HG03159 (cell line): ENCODE results near the gene ATXN7L1.

ENCODE experiments used
- ATAC-seq: cut with Tn5 transposase; IDR thresholded peaks from one replicate; pipeline ENCODE4 v1.9.1; 2021; ENCODE audit warnings: mild to moderate bottlenecking, moderate library complexity; ENCODE audit not compliant: unreplicated experiment

ATXN7L1 gene

DNA sequence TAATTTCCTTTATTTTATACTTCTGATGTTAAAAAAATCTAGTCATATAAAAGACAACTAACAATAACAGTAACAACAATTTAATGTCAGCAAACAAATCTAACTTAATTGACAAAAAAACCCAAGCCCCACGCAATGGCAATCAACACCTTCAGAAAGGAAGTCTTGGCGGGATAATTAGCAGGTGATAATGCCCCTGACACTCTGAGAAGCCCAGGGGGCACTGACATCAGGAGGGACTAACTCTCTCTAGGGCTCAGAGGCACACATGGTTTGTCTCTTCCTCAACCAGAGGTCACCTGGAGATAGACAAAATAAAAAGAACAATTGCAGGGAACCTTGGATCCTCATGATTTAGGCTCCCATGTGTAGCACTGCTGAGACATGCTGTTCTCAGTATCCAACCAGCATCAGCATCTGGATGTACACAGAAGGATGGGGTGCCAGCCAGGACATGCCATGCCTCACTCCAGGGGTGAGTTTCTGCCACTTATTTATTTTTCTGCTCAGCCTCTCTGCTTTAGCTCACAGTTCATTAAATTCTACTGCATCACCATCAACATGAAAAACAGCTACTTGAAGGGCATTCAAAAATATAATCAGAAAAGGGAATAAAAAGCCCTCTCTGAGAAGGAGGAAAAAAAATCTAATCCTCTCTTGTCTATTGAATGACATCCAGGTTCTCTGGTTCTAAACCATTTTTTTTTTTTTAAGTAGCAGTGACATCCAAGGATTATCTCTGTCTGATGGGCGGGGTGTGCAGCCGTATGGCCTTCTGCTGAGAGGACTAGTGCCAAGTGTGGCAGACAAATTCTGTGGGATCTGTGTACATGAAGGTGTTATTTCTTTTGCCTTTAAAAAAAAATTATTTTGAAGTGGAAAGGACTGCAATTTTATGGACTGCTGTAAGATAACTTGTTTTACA lies 96.3 kb downstream of the ATXN7L1 start:
- no peak for ATAC-seq

DNA sequence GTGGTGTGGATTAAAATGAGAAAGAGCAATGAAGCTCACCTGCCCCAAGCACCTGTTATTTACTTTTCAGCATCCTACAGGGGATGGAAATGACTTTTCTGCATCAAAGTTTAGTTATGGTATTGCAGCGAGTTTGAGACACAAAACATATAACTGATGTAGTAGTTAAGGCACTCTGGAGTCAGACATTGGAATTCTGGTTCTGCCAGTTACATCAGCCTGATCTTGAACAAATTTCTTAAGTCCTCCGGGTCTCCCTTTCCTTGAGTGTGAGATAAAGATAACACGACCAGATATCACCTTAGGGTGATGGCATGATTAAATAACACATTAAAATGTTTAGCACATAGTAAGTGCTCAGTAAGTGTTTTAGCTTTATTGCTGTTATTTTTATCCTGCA lies 97.4 kb downstream of the ATXN7L1 start:
- no peak for ATAC-seq

DNA sequence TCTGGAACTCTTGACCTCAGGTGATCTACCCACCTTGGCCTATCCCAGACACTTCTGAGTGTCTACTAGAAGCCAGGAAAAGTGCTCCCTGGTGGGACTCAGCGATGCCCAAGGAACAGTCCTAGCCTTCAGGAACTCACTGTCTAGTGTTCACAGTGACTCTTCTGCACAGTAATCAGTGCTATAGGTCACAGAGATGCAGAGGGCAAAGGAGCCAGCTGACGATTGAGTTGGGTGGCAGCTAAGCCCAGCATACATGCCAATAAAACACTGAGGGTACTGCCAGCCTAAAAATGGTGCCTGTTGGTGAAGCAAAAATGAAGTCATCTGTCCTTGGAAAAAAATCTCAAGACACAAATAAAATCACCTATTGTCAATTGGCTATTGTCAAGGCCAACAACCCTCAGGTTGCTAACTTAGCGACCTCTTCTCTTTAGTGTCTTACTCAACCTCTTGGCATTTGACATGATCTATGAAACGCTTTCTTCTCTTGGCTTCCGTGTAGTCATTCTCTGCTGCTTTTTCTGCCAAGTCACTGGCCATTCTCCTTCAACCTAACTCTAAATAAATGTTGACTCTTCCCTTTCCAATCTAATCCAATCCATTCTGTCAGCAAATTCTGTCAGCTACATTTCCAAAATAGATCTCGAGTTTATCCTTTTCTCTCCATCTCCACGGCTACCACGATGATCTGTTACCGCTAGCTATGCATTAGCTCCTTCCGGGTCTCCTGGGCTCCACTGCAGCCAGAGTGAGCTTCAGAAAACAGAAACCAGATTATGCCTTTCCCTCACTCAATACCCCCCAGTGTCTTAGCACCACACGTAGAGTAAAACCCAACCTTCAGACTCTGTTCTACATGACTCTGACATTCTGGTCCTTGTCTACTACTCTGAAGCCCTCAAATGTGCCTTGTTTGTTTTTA lies 99.2 kb downstream of the ATXN7L1 start:
- no peak for ATAC-seq

GRCh38 chr7:105776068-105776790 lies 100.2 kb downstream of the ATXN7L1 start:
- ATAC-seq, result no peak

- ATAC-seq, result no peak
Measured at GRCh38 chr7:105775580-105775979, 100.8 kb downstream of the ATXN7L1 start.

DNA sequence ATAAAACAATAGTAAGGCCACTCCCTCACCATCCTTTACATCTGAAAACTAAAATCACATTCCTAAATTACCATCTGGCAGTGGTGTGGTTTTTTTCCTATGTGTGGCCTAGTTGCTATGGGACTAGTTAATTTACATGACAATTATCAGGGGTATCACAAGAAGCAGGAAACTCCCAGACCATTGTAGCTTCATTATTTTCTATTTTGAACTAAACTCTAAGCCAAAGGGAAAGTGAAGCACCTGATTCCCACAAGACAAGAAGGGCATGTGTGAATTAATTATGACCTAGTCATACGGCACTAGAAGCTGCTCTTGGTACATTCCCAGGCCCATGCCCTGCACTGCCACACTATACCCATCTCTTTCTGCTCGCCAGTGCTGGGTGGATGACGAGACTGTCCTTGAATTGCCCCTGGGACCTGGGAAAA lies 103.4 kb downstream of the ATXN7L1 start:
- ATAC-seq, result no peak

GRCh38 chr7:105769901-105770628 lies 106.3 kb downstream of the ATXN7L1 start:
- ATAC-seq, result no peak

GRCh38 chr7:105768898-105769507 lies 107.4 kb downstream of the ATXN7L1 start:
- ATAC-seq, result no peak

DNA sequence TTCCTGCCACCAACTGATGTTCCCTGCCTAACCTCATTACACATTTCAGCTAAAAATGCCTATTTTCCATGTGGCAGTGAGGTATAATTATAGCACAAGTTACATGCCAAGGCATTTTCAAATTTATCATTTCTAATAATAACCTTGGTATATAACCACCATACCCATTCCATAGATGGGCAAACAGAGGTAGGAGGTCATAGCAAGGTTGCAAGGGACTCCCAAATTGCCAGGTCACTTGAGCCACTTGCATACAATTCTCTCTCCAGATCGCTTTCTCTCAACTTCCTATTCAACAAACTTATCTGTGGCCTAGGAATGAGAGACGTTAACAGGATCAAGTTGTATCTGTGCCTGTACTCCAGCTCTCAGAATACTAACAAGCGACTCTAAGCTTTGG lies 108.3 kb downstream of the ATXN7L1 start:
- no peak for ATAC-seq

DNA sequence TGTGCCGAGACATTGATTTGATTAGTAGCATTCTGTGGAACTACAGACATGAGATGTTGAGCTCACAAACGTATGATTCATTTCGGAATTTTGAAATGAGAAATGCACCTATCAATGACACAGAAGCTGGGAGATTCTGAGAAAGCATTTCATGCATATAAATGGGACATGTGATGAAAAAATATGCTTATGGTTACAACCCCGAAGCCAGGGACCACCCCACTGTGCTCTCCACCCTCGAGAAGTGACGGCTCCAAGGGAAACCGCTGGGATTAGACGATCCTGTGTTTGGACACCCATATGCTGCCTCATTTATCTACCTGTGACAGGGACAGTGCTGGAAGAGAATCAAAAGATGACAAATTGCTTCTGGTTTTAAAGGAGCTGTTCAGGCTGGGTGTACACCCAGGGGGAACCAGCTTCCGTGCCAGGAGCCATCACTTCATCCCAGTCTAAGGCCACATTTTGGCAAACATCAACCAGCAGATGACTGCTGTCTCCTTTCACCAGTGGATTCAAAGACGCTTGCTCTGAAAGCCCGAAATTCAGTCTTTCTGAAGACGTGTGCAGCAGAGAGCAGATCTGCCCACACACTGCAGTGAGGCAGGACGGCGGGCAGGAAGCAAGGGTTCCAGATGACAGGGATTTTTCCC lies 109.9 kb downstream of the ATXN7L1 start:
- ATAC-seq, result no peak

DNA sequence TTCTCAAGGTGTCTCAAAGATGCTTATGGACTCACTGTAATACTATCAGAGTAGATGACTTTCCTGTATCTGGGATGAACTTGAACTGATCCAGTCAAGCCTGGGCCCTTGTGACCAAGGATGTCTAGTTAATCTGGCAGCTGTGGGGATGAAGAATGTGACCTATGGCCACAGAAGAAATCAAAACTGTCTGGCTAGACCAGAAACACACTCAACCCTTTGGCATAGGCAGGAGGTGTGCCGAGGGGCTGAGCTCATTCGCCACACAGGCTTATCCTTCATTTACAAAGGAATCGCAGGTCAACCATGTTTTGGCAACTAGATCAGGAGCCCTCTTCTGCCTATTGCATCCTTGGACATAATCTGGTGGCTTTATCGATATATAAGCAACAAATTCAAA lies 110.6 kb downstream of the ATXN7L1 start:
- no peak for ATAC-seq

- ATAC-seq, result no peak
Measured at GRCh38 chr7:105764506-105764905, 111.9 kb downstream of the ATXN7L1 start.

GRCh38 chr7:105760551-105761447 lies 115.6 kb downstream of the ATXN7L1 start:
- ATAC-seq, result no peak

- ATAC-seq, result no peak
Measured at GRCh38 chr7:105759670-105760550, 116.5 kb downstream of the ATXN7L1 start.

DNA sequence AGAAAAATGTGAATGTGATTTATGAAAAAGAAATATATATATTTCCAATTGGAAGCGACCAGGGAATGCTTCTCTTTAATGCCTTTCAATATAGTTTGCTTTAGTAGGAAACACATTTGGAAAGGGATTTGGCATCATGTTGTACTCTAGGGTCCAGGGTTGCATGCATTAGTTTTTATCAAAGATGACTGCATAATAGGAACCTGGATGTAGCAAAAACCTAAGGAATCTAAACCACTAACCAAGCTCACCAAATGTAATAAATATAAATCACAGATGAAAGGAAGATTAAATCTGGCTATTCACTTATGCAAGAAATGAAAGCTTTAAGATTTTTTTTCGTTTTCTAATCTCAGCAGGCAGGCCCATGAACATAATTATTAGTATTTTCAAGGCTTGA lies 120.0 kb downstream of the ATXN7L1 start:
- ATAC-seq, result no peak

- no peak for ATAC-seq
Measured at GRCh38 chr7:105752671-105753275, 123.6 kb downstream of the ATXN7L1 start.

GRCh38 chr7:105751054-105751453 lies 125.3 kb downstream of the ATXN7L1 start:
- ATAC-seq, result no peak
